SK-N-SH (cell line): ENCODE measurements around the gene ACSS2. TPM values are rescaled to one million over a fixed set of nuclear protein-coding genes. Genes with fewer than 3 reads are reported as not detected.

ENCODE experiments used
- CTCF ChIA-PET: fragments of 300-600, 350-600 bp; formaldehyde crosslinking; extraction: SDS; loops from one replicate; lab custom pipeline; 2021; lab: Yijun Ruan, JAX
- POLR2A ChIA-PET: fragments of 350-600 bp; sonication (Branson Sonifier 250); formaldehyde crosslinking; extraction: SDS; loops from one replicate; lab custom pipeline; 2020; ENCODE audit warnings: antibody characterized with exemption, inconsistent platforms; lab: Yijun Ruan, JAX
- DNase-seq: peaks from one replicate; pipeline ENCODE4 v3.0.0; 2012
- H2AFZ ChIP-seq: fragments of 200-600 bp; sonication (generic); 2 replicates; pipeline ENCODE4 v1.8.1; 2016; ENCODE audit warnings: antibody characterized with exemption, mild to moderate bottlenecking, low read depth
- H3F3A ChIP-seq: fragments of 200-600 bp; sonication (generic); replicated peaks from 2 replicates; pipeline ENCODE3; 2016; ENCODE audit warnings: antibody characterized with exemption, mild to moderate bottlenecking; ENCODE audit not compliant: insufficient read depth
- H3K27ac ChIP-seq, 2 experiments: fragments of 200-500 bp in 1 of 2; fragments of 200-600 bp in 1 of 2; sonication (Bioruptor generic) in 1 of 2; sonication (generic), shearing (Covaris generic) in 1 of 2; 2 replicates each; pipeline versions ENCODE4 v1.5.1 to v1.6.1; 2014 to 2016; ENCODE audit warnings: low read depth in 2 of 2, inconsistent platforms in 1 of 2, low read length in 1 of 2, mild to moderate bottlenecking in 1 of 2, mixed read lengths in 1 of 2
- H3K27me3 ChIP-seq: fragments of 200-600 bp; sonication (generic), shearing (Covaris generic); 2 replicates; pipeline ENCODE4 v1.6.1; 2016; ENCODE audit warnings: mixed run types; ENCODE audit not compliant: insufficient read depth
- H3K36me3 ChIP-seq, 2 experiments: fragments of 200-500 bp in 1 of 2; fragments of 200-600 bp in 1 of 2; sonication (Bioruptor generic) in 1 of 2; sonication (generic) in 1 of 2; replicated peaks in 1 of 2; 2 replicates each; pipeline versions ENCODE3 to v1.5.1; 2014 to 2016; ENCODE audit warnings: low read length in 1 of 2, mild to moderate bottlenecking in 1 of 2; ENCODE audit not compliant: insufficient read depth in 2 of 2, control insufficient read depth in 1 of 2
- H3K4me1 ChIP-seq, 2 experiments: fragments of 200-500 bp in 1 of 2; fragments of 200-600 bp in 1 of 2; sonication (Bioruptor generic) in 1 of 2; sonication (generic), shearing (Covaris generic) in 1 of 2; 2 replicates each; pipeline versions ENCODE4 v1.5.1 to v1.6.1; 2014 to 2016; ENCODE audit warnings: low read depth in 1 of 2, low read length in 1 of 2, mixed run types in 1 of 2; ENCODE audit not compliant: insufficient read depth in 2 of 2, control insufficient read depth in 1 of 2
- H3K4me2 ChIP-seq: fragments of 200-600 bp; sonication (generic), shearing (Covaris generic); 2 replicates; pipeline ENCODE4 v1.6.1; 2017; ENCODE audit warnings: mixed run types
- H3K4me3 ChIP-seq, 2 experiments: fragments of 200-500 bp in 1 of 2; fragments of 200-600 bp in 1 of 2; sonication (Bioruptor generic) in 1 of 2; sonication (generic), shearing (Covaris generic) in 1 of 2; 2 replicates each; pipeline versions ENCODE4 v1.5.1 to v1.8.1; 2014 to 2016; ENCODE audit warnings: low read depth in 2 of 2, inconsistent platforms in 1 of 2, low read length in 1 of 2, mild to moderate bottlenecking in 1 of 2, mixed read lengths in 1 of 2, moderate library complexity in 1 of 2
- H3K79me2 ChIP-seq: fragments of 200-600 bp; sonication (generic); 2 replicates; pipeline ENCODE4 v1.8.1; 2017; ENCODE audit warnings: mild to moderate bottlenecking; ENCODE audit not compliant: insufficient read depth
- H3K9ac ChIP-seq: fragments of 200-600 bp; sonication (generic); 2 replicates; pipeline ENCODE4 v1.6.1; 2017; ENCODE audit warnings: mixed run types
- H3K9me2 ChIP-seq: fragments of 200-600 bp; sonication (generic); 2 replicates; pipeline ENCODE4 v1.6.1; 2017; ENCODE audit warnings: mixed run types
- H3K9me3 ChIP-seq: fragments of 200-600 bp; sonication (generic); 2 replicates; pipeline ENCODE4 v1.6.1; 2017; ENCODE audit warnings: mixed run types, mild to moderate bottlenecking, moderate library complexity
- H4K20me1 ChIP-seq: fragments of 200-600 bp; sonication (generic); 2 replicates; pipeline ENCODE4 v1.6.1; 2017; ENCODE audit warnings: mild to moderate bottlenecking, mixed run types; ENCODE audit not compliant: insufficient read depth
- CHD2 ChIP-seq: fragments of 150-350 bp; IDR thresholded peaks from 2 replicates; pipeline ENCODE4 v1.6.1; 2018; ENCODE audit warnings: low read length; ENCODE audit not compliant: partially characterized antibody
- EP300 ChIP-seq, 2 experiments: IDR thresholded peaks; 2 replicates each; pipeline versions ENCODE4 v1.4.0 to v1.6.1; 2012; ENCODE audit warnings: borderline replicate concordance in 1 of 2, low read depth in 1 of 2, low read length in 1 of 2
- FOSL2 ChIP-seq: IDR thresholded peaks from 2 replicates; pipeline ENCODE4 v1.4.0; 2012; ENCODE audit warnings: low read depth, mild to moderate bottlenecking, moderate library complexity, borderline replicate concordance
- FOXJ3 ChIP-seq: sonication (generic); formaldehyde crosslinking; IDR thresholded peaks from 2 replicates; pipeline ENCODE4 v1.5.1; 2020; ENCODE audit warnings: mild to moderate bottlenecking, missing genetic modification reagents
- FOXM1 ChIP-seq: IDR thresholded peaks from 2 replicates; pipeline ENCODE4 v1.4.0; 2012; ENCODE audit warnings: low read depth, mild to moderate bottlenecking
- JUND ChIP-seq: IDR thresholded peaks from 2 replicates; pipeline ENCODE4 v1.4.0; 2012
- MEF2A ChIP-seq: IDR thresholded peaks from 2 replicates; pipeline ENCODE4 v1.4.0; 2012; ENCODE audit warnings: low read depth, borderline replicate concordance
- NFIC ChIP-seq: IDR thresholded peaks from 2 replicates; pipeline ENCODE4 v1.4.0; 2012; ENCODE audit warnings: borderline replicate concordance
- POLR2AphosphoS5 ChIP-seq: IDR thresholded peaks from 2 replicates; pipeline ENCODE4 v1.6.1; 2012; ENCODE audit warnings: low read depth, low read length
- RFX5 ChIP-seq: IDR thresholded peaks from 2 replicates; pipeline ENCODE4 v1.6.1; 2012; ENCODE audit warnings: mild to moderate bottlenecking, improper control_type of control experiment, low read length
- SIN3A ChIP-seq: IDR thresholded peaks from 2 replicates; pipeline ENCODE4 v1.6.1; 2012; ENCODE audit warnings: low read depth, mild to moderate bottlenecking, low read length, moderate library complexity, borderline replicate concordance
- SMC3 ChIP-seq: IDR thresholded peaks from 2 replicates; pipeline ENCODE4 v1.6.1; 2012; ENCODE audit warnings: low read depth, low read length, improper control_type of control experiment
- TEAD4 ChIP-seq: IDR thresholded peaks from 2 replicates; pipeline ENCODE4 v1.4.0; 2012; ENCODE audit warnings: mild to moderate bottlenecking, borderline replicate concordance; ENCODE audit not compliant: insufficient read depth
- YY1 ChIP-seq: IDR thresholded peaks from 2 replicates; pipeline ENCODE4 v1.4.0; 2012; ENCODE audit warnings: low read depth, mild to moderate bottlenecking
- WGBS: methylation state at CpG from one replicate; pipeline ENCODE4 v1.1.6; 2017; ENCODE audit warnings: low lambda C conversion rate; 5-methylcytosine and 5-hydroxymethylcytosine counted together
- polyA plus RNA-seq, 3 experiments: library from polyadenylated mRNA; depleted of rRNA; stranded (reverse); fragments of >200 nt; gene quantifications; 2 replicates each; pipeline ENCODE4 v1.2.3, GENCODE V29; 2012
- TF ChIP-seq, protein P1 (sequence below): fragments of 150-350 bp; IDR thresholded peaks from 2 replicates; pipeline ENCODE4 v1.6.1; 2017; ENCODE audit warnings: antibody characterized with exemption, low read length, low read depth, borderline replicate concordance
- TF ChIP-seq, protein P2 (sequence below): IDR thresholded peaks from 2 replicates; pipeline ENCODE4 v1.4.0; 2012; ENCODE audit warnings: low read depth
- TF ChIP-seq, protein P3 (sequence below): IDR thresholded peaks from 2 replicates; pipeline ENCODE4 v1.6.1; 2012; ENCODE audit warnings: mild to moderate bottlenecking, low read depth, low read length, moderate library complexity

Gene ACSS2
- polyA plus RNA-seq, 1 of the 3 experiments (the other 2 are of a cell fraction), result 25.5 TPM

DNA sequence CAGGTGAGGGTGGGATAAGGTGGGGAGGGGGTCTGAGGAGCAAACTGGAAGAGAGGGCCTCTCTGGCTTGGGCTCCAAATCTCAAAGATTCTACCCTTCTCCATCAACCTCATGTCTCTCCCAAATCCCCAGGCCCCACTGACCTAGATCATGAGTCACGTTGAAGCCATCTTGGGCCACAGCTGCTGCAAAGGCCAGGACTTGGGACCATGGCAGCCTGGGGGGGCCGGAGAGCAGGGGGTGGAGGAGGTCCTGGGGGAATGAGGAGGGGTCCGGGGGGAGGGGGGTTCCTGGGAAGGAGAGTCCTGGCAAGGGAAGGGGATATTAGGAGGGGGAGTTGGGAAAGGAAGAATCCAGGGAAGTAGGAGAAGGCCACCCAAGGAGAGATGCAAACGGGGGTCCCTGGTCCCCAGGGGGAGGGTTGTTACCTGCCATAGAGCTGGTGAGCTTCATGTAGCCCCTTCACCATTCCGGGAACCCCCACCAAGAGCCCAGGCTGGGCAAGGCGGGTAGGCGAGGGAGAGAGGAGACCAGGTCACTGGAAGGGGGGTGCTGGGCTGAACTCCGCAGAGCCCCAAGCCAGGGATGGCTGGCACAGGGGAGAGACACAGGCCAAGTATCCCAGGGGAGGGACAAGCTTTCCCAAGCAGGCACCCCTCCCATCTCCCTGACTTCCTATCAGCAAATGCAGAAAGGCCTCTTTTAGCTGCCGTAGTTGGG is 16.4 kb upstream of the ACSS2 start:
- H3F3A ChIP-seq, result no peaks in the 10 kb centered on the region
- ChIA-PET CTCF (interaction anchor here (1.2 kb wide), 1 partner anchor 13 kb away, joined by 3 read pairs; the partner anchor contains the start of gene GGT7), POLR2A (no interaction called here)
- H3K27me3 ChIP-seq, result no peaks in the 10 kb centered on the region
- H3K9me2 ChIP-seq, result no peaks in the 10 kb centered on the region
- TF ChIP-seq, protein P1, sequence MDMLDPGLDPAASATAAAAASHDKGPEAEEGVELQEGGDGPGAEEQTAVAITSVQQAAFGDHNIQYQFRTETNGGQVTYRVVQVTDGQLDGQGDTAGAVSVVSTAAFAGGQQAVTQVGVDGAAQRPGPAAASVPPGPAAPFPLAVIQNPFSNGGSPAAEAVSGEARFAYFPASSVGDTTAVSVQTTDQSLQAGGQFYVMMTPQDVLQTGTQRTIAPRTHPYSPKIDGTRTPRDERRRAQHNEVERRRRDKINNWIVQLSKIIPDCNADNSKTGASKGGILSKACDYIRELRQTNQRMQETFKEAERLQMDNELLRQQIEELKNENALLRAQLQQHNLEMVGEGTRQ, result no peak
- TF ChIP-seq, protein P2, sequence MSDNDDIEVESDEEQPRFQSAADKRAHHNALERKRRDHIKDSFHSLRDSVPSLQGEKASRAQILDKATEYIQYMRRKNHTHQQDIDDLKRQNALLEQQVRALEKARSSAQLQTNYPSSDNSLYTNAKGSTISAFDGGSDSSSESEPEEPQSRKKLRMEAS, result no peak
- H3K79me2 ChIP-seq, result no peaks in the 10 kb centered on the region
- H2AFZ ChIP-seq, result no peak overlapping the region
- no peak overlapping the region for H3K9ac ChIP-seq
- no peaks in the 10 kb centered on the region for H3K9me3 ChIP-seq
- DNase-seq, result no peak
- no peak overlapping the region for H3K4me2 ChIP-seq
- H3K27ac ChIP-seq, result no peak overlapping the region
- no peaks in the 10 kb centered on the region for H4K20me1 ChIP-seq
- no peak overlapping the region for H3K4me3 ChIP-seq
- no peaks in the 10 kb centered on the region for H3K4me1 ChIP-seq
- WGBS, result 85% methylated on average over 9 of the region's 9 CpGs
- H3K36me3 ChIP-seq, result peaks cover 8 to 31% of the 10 kb centered on the region in 2 experiments

DNA sequence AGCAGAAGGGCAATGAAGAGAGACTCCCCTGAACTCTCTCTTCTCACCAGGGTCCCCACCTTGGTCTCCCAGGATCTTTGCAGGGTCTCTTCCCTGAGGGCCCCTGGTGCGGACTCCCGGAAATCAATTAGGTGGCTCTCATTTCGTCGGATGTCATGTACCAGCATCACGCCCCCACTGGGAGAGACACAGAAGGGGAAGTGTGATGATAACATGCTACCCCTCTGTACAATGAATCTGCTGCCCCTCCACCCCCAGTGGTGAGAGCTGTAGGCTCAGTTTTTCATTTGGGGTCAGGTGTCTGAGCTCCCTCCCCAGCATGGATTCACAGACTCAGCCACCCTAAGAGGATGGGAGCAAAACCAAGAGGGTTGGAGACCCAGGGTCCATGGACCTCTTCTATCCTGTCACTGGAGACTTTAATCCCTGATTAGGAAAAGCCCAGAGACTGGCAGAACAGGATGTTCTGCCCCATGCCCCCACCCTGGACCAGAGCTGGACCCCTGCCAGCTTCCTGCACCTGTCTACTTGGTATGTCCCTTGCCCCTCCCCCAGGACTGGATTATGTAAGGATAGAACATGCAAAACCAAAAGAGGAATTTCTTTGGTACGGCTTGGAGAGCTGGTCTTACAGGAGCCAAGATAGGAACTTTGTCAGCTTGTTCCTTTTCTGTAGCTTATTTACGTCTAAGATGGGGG is 14.9 kb upstream of the ACSS2 start:
- Histone ChIP-seq H2AFZ (no peak overlapping the region), H3K4me2 (no peak overlapping the region)
- CTCF ChIA-PET, result interaction anchor here (0.8 to 1.2 kb wide), 3 partner anchors 11 to 347 kb away, joined by 3 to 6 read pairs (median 4); partner anchors contain the start of gene GGT7

More for the DNA sequence above, 14.9 kb upstream of the ACSS2 start:
- H3K79me2 ChIP-seq, result no peaks in the 10 kb centered on the region
- no peaks in the 10 kb centered on the region for H3K9me2 ChIP-seq
- DNase-seq, result no peak
- peaks cover 8 to 25% of the 10 kb centered on the region in 2 experiments for H3K36me3 ChIP-seq
- H3K27ac ChIP-seq, result no peak overlapping the region
- H3K9ac ChIP-seq, result no peak overlapping the region
- POLR2A ChIA-PET, result no interaction called here
- no peaks in the 10 kb centered on the region for H4K20me1 ChIP-seq
- no peaks in the 10 kb centered on the region for H3K27me3 ChIP-seq
- H3K4me1 ChIP-seq, result no peaks in the 10 kb centered on the region
- H3K9me3 ChIP-seq, result no peaks in the 10 kb centered on the region
- H3F3A ChIP-seq, result no peaks in the 10 kb centered on the region
- WGBS, result 98% methylated on average over 6 of the region's 7 CpGs
- no peak overlapping the region for H3K4me3 ChIP-seq
- TF ChIP-seq MEF2A (no peak), SIN3A (no peak), RFX5 (no peak), EP300 (IDR thresholded peaks at IDR 0.05; ENCODE audit: borderline replicate concordance in 1 of 2, low read depth in 1 of 2, low read length in 1 of 2) (no peak), FOXM1 (no peak), TEAD4 (no peak), FOSL2 (no peak), SMC3 (no peak), JUND (no peak), YY1 (no peak), FOXJ3 (CRISPR knock-in tag) (no peak), POLR2AphosphoS5 (no peak), NFIC (no peak), CHD2 (no peak)
- TF ChIP-seq, protein P3, sequence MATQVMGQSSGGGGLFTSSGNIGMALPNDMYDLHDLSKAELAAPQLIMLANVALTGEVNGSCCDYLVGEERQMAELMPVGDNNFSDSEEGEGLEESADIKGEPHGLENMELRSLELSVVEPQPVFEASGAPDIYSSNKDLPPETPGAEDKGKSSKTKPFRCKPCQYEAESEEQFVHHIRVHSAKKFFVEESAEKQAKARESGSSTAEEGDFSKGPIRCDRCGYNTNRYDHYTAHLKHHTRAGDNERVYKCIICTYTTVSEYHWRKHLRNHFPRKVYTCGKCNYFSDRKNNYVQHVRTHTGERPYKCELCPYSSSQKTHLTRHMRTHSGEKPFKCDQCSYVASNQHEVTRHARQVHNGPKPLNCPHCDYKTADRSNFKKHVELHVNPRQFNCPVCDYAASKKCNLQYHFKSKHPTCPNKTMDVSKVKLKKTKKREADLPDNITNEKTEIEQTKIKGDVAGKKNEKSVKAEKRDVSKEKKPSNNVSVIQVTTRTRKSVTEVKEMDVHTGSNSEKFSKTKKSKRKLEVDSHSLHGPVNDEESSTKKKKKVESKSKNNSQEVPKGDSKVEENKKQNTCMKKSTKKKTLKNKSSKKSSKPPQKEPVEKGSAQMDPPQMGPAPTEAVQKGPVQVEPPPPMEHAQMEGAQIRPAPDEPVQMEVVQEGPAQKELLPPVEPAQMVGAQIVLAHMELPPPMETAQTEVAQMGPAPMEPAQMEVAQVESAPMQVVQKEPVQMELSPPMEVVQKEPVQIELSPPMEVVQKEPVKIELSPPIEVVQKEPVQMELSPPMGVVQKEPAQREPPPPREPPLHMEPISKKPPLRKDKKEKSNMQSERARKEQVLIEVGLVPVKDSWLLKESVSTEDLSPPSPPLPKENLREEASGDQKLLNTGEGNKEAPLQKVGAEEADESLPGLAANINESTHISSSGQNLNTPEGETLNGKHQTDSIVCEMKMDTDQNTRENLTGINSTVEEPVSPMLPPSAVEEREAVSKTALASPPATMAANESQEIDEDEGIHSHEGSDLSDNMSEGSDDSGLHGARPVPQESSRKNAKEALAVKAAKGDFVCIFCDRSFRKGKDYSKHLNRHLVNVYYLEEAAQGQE, result no peak
